Measurements from ENCODE around the gene PROM2.

- TF ChIP-seq POLR2AphosphoS5 (IDR thresholded peaks at IDR 0.05; ENCODE audit: insufficient read depth, low read depth, low read length), result no peak
- TF ChIP-seq POLR2A (IDR thresholded peaks at IDR 0.05; ENCODE audit: low read depth, low read length), result no peak
- no peak for TF ChIP-seq CTCF (IDR thresholded peaks at IDR 0.05; ENCODE audit: extremely low read depth in 1 of 2, insufficient read depth in 1 of 2, low read depth in 1 of 2, low read length in 2 of 2)
- TF ChIP-seq MYC (IDR thresholded peaks at IDR 0.05; ENCODE audit: low read depth, low read length), result no peak
- no peak for TF ChIP-seq EZH2 (IDR thresholded peaks at IDR 0.05; ENCODE audit: borderline replicate concordance, low read depth, low read length, severe bottlenecking)
- no peak for TF ChIP-seq MAX (IDR thresholded peaks at IDR 0.05; ENCODE audit: insufficient read depth, insufficient read length)
- TF ChIP-seq FOS (IDR thresholded peaks at IDR 0.05; ENCODE audit: borderline replicate concordance, insufficient read depth, low read length), result no peak
- no peak for TF ChIP-seq JUN (IDR thresholded peaks at IDR 0.05; ENCODE audit: borderline replicate concordance, insufficient read depth, insufficient read length, low read depth)
Measured at GRCh38 chr2:95225658-95226057, 48.6 kb upstream of the PROM2 start.
